HG03064 (cell line): Measurements from ENCODE around the gene GARNL3.

Experiments
- ATAC-seq: cut with Tn5 transposase; IDR thresholded peaks from one replicate; pipeline ENCODE4 v1.9.1; 2021; ENCODE audit warnings: low read depth; ENCODE audit not compliant: unreplicated experiment

The GARNL3 gene

DNA sequence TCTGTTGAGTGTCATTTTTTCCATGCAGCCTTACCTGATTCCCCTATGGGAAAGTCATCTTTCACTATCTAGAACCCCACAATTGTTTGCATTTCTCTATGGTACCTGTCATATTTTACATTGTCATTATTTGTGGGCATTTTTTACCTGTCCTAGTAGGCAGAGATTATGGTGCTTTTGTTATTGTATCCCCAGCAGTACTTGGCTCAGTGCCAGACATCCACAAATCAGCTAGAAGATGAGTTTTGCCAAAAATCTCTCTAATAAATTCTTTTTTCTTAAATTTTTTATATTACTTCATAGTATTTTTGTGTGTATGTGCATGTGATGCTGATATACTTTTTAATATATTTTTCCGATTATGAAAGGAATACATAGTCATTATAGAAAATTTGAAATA, 13.2 kb downstream of the GARNL3 start:
- no peak for ATAC-seq

DNA sequence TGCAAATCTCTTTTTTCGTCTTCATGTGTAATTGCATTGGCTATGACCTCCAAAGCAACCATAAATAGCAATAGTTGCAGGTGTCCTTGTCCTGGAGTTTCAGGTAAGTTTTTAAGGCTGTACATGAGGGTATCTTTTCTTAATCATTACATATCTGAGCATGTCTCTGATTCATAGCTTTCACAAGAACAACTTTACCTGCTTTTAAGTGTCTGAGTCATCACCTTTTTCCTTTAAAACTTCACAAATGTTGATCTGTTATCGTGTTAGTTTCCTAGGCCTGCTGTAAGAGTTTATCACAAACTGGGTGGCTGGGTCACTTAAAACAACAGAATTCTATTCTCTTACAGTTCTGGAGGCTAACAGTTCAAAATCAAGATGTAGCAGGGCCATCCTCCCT, 13.8 kb downstream of the GARNL3 start:
- ATAC-seq: no peak

DNA sequence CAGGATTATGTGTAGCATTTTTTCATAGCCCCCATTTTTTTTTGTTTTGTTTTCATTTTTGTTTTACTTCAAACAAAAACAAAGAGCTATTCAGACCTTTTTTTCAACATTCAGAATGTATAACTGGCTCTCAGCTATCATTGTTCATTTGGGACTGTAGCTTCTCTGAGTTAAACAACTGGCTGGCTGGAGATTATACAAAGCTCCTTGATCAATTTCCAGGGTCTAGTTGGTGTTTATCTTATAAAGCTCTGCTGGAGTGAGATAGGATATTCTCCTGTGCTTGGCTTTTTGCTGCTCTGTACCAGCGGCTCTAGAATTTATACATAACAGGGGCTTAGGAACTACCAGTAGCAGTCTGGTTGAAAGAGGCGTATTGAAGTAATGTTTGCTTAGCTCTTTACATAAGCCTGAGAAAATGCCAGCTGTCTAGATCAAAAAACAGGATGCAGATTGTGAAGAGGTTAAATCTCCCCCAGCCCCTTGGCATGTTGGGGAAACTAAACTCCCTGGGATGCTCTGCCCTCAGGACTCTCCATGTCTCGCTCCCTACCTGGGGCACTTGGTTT, 15.2 kb downstream of the GARNL3 start:
- ATAC-seq: no peak

DNA sequence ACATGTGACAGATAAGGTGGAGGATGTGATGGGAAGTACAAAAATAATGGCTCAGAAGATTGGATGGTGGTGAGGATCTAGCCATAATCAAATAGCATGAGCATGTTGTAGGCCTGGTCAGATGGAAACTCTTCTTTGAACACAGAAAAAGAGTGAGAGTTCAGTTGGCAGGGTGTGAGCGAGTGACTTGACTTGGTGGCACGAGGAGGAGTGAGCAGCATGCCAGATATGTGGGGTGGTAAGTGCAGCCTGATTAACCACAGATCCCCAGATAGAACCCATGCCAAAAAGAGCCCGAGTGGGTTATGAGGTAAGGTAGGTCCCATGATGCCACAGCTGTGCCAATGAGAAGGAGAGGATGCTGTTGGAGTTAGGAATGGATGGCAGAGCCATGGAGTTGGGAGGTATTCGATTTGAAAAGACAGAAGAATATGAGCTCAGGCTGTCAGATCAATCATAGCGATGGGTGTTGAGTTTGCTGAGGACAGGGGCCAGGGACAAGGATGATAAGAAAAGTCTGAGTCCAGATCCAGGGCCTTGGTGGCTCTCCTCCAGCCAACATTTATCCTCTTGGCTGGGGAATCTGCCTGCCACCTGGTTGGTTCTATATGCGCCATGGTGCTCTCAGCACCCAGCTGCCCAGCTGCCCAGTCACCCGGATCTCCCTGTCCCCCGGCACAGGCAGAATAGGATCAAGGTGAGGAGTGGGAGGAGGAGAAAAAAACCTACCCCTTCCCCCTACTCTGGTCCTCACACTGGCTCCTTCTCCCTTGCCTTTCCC, 16.5 kb downstream of the GARNL3 start:
- ATAC-seq: no peak

DNA sequence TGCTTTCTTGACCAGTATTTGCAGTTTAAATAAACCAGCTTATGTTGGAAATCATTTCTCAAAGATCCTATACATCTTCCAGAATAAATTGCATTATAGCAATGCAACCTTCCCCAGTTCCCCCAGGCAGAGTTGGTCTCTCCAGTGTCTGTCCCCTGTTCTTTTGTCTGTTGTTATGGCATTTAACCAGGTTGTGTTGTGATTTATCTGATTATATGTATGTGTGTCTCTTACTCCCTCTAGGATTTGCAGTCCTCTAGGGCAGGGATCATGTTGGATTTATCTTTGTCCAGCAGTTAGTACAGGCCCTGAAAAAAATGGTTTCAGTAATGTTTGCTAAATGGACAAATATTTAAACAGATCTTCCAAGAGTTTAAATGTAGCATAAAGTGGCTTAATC, 17.3 kb downstream of the GARNL3 start:
- ATAC-seq: no peak

DNA sequence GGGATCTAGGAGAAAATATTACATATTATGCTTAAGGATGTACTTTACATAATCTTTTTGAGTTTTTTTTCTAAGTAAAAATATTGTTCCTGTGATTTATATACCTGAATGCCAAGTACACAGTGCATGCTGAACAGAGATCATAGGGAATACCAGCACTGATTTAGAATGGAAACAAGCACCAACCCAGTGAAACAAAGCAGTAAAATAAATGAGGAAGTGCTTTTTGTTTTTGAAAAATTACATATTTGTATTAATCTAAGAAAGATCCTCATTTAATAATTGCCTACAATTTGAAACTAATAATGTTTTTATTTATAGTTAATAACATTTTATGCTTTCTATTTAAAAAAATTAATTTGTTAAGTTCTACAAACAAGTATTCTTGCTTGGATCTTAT, 18.0 kb downstream of the GARNL3 start:
- no peak for ATAC-seq

DNA sequence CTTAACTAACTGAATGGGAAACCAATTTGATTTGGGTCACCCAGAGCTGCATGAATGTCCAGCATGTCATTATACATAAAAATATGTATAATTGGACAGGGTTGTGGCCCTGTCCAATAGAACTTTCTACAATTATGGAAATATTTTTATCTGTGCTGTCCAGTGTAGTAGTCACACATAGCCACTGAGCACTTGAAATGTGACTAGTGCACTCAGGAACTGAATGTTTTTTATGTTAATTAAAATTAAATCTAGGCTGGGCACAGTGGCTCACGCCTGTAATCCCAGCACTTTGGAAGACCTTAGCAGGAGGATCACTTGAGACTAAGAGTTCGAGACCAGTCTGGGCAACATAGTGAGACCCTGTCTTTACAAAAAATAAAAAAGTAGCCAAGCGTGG, 18.6 kb downstream of the GARNL3 start:
- no peak for ATAC-seq

DNA sequence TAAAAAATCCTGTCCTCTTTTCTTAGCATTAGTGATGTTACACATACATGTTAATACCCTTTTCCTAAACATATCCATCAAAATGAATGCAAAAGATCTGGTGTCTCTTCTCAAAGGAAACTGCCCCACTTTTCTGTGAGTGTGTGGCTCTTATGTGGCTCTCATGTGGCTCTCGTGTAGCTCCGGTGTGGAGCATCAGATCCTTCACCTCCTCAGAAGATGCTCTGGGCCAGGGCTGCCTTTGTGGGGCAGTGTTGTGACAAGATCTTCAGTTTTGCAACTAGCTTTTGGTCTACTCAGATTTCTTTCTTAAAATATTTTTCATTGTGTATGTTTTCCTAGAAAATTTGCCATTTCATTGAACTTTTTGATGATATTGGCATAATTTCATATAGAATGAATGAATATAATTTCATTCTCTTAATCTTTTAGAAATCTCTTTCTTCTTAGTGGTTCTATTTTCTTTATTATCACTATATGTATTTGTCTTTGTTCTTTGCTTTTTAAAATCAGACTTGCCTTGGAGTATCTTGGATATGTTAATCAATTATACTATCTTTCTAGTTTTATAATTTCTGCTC, 19.4 kb downstream of the GARNL3 start:
- ATAC-seq: no peak

DNA sequence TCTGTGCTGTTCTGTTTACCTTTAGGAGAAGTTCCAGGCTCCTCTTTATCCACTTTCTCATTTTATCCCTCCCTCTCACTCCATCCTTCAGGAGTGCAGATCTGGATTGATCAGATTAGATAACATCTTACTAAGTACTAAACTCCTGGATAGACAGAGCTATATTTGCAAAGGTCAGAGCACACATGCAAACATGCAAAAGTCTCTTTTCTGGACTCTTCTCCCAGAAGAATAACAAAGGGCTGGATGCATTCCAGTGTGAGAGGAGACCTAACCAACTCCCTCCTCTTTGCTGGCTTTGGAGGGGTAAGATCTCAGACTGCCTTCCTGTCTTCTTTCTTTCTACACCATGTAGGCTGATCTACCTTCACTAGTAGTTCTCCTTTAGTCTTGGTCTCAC, 21.4 kb downstream of the GARNL3 start:
- ATAC-seq: no peak

DNA sequence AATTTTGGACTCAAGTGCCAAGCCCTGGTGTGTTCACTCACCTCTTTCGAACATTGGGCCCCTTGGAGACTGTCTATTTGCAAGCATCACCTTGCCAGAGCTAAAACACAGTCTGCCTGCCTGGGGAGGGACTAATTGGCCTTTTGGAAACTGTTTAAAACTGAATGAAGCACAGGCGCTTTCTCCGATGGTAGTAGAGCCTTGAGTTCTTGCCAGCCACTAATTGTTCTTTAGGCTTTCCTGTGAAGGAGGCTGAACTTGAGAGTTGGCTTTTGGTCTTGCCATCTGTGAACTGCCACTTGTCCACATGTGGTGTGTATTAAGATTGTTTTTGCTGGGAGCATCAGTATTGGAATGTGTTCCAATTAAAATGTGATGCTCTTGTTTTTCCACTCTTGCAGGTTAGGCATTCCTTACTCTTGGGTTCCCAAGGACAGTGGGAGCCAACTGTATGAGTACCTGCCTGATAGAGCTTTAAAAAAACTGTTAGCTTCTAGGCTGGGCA, 26.0 kb downstream of the GARNL3 start:
- ATAC-seq: no peak

DNA sequence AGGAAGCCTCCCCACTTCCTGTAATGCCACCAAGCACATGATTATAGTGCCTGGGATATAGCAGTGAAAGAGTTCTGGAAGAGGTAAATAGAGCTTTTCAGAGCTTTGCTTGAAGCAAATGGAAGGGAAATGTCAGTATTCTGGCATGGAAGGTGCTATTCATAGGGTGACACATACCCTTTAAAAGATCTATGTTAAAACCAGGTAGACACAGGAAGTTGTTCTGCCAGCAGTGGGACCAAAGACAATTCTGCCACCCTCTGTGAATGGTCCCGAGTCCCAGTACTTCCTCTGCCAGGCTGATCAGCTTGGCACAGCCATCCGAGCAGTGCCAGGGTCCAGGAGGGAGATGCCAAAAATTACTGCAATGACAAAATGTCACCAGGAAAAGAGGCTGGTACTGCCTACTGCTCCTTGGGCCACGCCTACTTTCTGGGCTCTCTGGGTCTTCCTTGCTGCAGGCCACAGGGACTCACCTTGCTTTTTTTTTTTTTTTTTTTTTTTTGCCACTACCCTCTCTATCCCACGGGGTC, 26.7 kb downstream of the GARNL3 start:
- no peak for ATAC-seq

DNA sequence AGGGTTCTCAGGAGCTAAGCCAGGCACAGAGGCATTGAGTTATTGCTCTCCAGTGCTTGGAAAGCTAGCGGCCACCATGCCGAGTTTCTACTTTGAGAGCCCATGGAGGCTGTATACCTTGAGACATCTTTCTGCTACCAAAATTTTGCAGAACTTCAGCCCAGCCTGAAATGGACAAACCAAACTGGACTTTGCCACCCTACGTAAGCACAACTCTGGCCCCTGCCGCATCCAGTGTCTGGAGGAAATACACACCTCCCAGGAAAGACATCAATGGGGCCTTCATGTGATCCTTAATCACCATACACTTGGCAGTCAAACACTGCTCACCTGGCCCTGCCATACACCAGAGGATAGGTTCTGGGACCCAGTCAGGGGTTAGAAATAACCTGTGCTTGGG, 27.8 kb downstream of the GARNL3 start:
- no peak for ATAC-seq

DNA sequence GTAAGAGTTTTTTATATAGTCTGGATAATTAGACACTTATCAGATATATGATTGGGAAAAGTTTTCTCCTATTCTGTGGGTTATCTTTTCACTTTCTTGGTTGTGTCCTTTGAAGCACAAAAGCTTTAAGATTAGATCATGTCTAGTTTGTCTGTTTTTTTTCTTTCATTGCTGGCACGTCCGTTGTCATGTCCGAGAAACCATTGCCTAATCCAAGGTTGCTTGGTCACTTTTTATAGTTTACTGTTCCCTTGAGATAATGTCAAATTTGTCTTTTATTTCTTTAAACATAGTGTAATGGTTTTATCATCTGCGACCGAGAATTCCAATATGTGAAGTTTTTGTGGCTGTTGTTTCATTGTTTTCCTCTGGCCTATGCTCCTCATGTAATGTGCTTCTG, 28.8 kb downstream of the GARNL3 start:
- ATAC-seq: no peak

DNA sequence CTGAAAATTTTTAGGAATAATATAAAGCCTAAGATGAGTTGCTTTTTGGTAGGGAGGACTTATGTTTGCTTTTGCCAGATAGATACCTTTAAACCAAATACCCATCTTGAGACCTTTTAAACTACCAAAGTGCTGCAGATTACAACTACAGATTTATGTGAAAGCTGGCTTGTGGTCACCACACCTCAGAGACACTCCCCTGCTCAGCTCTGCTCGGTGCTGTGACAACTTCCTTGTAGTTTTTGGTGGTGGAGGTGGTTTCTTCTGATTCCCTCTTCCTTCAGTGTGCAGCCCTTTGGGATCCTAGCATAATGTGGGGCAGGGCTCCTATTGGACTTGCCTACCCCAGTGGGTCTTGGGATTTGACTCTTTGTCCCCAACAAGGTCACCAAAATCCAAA, 29.2 kb downstream of the GARNL3 start:
- ATAC-seq: no peak

DNA sequence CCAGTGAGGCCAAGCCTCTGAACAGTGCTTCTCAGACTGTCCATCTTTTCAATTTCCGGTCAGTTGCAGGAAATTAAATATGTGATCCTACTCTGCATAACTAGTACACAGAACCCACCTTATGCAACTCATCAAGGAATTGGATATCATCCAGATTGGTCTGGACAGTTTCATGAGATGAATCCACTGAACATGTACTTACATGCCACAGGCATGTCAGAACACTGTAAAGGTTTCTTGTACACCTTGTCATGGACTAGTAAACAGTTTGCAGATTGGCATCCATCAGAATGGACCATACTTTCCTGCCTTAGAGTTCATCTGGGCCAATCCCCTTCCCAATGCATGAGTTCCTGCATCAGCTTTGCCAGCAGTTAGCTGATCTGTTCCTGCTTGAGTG, 30.4 kb downstream of the GARNL3 start:
- no peak for ATAC-seq

DNA sequence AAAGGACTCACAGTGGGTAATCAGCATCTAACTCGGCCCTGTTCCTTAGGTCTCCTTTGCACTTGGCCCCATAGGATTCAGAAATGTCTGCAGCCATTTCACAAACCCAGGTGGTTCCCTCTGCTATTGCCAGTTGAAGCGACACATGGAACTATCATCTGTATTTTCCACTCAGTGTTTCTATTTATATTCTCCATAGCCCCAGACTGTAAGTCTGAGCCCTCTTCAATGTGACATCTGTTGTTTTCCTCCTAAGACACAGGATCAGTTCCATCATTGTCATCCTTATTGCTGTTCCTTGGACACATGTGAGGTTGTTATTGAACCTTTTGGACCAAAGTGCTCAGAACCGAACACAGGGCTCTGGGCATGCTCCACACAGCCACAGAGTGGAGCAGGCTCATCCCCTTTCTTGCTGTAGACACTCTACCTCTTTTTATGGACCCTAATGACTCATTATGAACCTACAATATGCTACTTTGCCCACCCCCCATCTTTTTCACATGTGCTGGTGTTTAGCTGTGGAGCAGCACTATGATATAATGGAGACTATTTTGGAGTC, 36.4 kb downstream of the GARNL3 start:
- ATAC-seq: no peak

DNA sequence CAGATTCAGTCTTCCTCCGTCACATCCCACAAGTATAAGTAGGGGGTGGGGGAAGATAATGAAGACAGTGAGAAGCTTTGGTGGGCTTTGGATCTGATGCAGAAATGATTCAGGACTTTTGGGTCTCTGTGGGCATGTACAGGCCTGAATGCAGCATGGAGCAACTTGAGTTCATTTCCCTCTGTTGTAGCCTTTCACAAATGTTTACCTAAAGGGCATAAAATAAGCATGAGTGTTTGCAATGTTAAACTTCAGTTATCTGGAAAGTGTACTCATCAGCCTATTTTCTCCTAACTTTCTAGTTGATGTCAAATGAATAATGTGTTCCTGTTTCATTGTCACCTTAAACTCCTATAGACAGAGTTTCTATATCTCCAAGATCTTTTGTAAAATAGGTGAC, 39.3 kb downstream of the GARNL3 start:
- no peak for ATAC-seq

DNA sequence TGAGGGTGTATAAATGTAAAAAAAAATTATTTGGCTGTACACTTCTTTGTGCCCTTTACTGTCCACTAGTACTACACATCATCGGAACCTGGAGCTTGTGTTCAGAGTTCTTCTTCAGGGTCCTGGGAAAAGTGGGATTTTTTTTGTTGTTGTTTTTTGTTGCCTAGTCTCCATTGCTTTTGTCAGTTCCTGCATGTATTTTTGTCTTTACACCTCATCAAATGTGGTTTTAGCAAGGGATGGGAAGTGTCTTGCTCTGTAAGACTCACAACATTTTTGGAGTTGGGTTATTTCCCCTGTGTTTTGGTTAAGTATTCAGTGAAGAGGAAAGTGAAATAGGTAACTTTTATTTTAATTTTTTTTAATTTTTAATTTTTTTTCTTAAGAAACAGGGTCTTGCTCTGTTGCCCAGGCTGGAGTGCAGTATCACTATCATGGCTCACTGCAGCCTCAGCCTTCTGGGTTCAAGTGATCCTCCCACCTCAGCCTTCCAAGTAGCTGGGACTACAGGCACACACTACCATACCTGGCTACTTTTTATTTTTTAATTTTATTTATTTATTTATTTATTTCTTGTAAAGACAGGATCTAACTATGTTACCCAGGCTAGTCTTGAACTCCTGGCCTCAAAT, 40.7 kb downstream of the GARNL3 start:
- ATAC-seq: no peak

DNA sequence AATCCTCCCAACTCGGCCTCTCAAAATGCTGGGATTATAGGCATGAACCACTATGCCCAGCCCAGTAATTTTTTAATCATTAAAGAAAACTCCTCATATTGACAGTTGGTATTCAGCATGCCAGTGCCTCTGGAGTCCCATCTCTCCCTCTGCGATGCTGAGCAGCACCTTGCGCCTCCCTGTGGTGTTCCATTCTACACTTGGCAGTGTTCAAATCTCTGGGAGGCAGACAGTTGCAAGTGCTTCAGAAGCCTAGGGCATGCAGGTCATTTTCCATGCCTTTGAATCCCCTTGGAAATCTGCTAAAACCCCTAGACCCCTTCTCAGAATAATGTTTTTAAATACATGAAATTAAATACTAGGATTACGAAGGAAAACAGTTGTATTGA, 41.3 kb downstream of the GARNL3 start:
- no peak for ATAC-seq

DNA sequence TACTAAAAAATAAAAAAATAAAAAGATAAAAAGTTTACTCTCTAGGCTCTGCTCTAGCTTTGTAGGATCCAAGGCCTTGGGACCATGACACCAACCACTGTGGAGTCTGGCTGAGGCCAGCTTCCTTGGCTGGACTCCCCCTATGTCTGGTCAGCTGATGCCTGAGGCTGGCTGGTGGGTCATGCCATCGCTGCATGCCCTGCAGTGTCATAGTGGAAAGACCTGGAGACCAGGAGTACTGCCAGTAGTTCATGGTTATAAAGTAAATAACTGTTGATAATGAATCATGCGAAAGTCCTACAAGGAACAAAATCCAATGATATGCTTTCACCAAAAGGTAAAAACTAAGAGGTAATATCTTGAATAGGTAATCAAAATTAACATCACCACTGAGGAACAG, 43.2 kb downstream of the GARNL3 start:
- no peak for ATAC-seq
